K562 (cell line): Measurements from ENCODE around the gene ATAD3C. TPM values are rescaled to one million over a fixed set of nuclear protein-coding genes. Genes with fewer than 3 reads are reported as not detected.

Experiments used
- ATF7 ChIP-seq: fragments of 450-650 bp; IDR thresholded peaks from 2 replicates; pipeline ENCODE4 v1.7.1; 2014; ENCODE audit warnings: mild to moderate bottlenecking, moderate library complexity
- CTCF ChIP-seq, 3 experiments: IDR thresholded peaks in 2 of 3; conservative IDR thresholded peaks in 1 of 3; 2 replicates each; pipeline ENCODE4 v1.5.1; 2011 to 2012; ENCODE audit warnings: low read length in 3 of 3, mild to moderate bottlenecking in 3 of 3, control low read depth in 2 of 3, improper control_type of control experiment in 1 of 3, inconsistent platforms in 1 of 3, low read depth in 1 of 3, mixed read lengths in 1 of 3, moderate library complexity in 1 of 3; ENCODE audit not compliant: insufficient read depth in 2 of 3
- ELF2 ChIP-seq: fragments of 250-450 bp; sonication (Bioruptor Pico); IDR thresholded peaks from 2 replicates; pipeline ENCODE4 v1.5.0; 2021; ENCODE audit warnings: mild to moderate bottlenecking
- ETV6 ChIP-seq, 3 experiments: fragments of 150-350 bp in 1 of 3; sonication (generic) in 1 of 3; formaldehyde crosslinking in 1 of 3; IDR thresholded peaks; 2 replicates each; pipeline versions ENCODE4 v1.6.1 to v1.8.0; 2014 to 2022; ENCODE audit warnings: borderline replicate concordance in 2 of 3, low read depth in 2 of 3, antibody characterized with exemption in 1 of 3, low read length in 1 of 3, mild to moderate bottlenecking in 1 of 3, missing genetic modification reagents in 1 of 3
- FUS ChIP-seq: fragments of 200-400 bp; formaldehyde crosslinking; optimal IDR thresholded peaks from 2 replicates; pipeline ENCODE3; 2017; ENCODE audit warnings: low read depth, low read length
- GABPA ChIP-seq: fragments of 200-800 bp; sonication (Bioruptor generic); conservative IDR thresholded peaks from 2 replicates; pipeline ENCODE4 v1.6.1; 2016; ENCODE audit warnings: low read depth, missing genetic modification characterization, missing compliant biosample characterization
- JUN ChIP-seq, 2 experiments: sonication (generic) in 1 of 2; formaldehyde crosslinking in 1 of 2; IDR thresholded peaks; 2 replicates each; pipeline versions ENCODE4 v1.6.1 to v1.8.0; 2012 to 2022; ENCODE audit warnings: borderline replicate concordance in 2 of 2, mild to moderate bottlenecking in 2 of 2, improper control_type of control experiment in 1 of 2, low read depth in 1 of 2, low read length in 1 of 2, missing genetic modification reagents in 1 of 2
- MBD2 ChIP-seq: sonication (generic); IDR thresholded peaks from 2 replicates; pipeline ENCODE4 v1.6.1; 2016; ENCODE audit warnings: low read depth, borderline replicate concordance
- MECOM ChIP-seq: fragments of 250-450 bp; sonication (Bioruptor Pico); IDR thresholded peaks from 2 replicates; pipeline ENCODE4 v1.8.0; 2022; ENCODE audit warnings: inconsistent platforms
- PHF20 ChIP-seq: fragments of 450-650 bp; IDR thresholded peaks from 2 replicates; pipeline ENCODE4 v1.6.1; 2018; ENCODE audit not compliant: partially characterized antibody
- RBM25 ChIP-seq: fragments of 200-400 bp; formaldehyde crosslinking; IDR thresholded peaks from 2 replicates; pipeline ENCODE4 v1.6.1; 2018; ENCODE audit warnings: low read length, low read depth, moderate library complexity; ENCODE audit not compliant: severe bottlenecking
- RBM34 ChIP-seq: fragments of 200-400 bp; formaldehyde crosslinking; IDR thresholded peaks from 2 replicates; pipeline ENCODE4 v1.6.1; 2018; ENCODE audit warnings: low read length, borderline replicate concordance; ENCODE audit not compliant: insufficient read depth
- SIX5 ChIP-seq, 2 experiments: IDR thresholded peaks; 2 replicates each; pipeline ENCODE4 v1.6.1; 2011; ENCODE audit warnings: low read length in 2 of 2, borderline replicate concordance in 1 of 2, low read depth in 1 of 2, mild to moderate bottlenecking in 1 of 2, moderate library complexity in 1 of 2; ENCODE audit not compliant: insufficient read depth in 1 of 2
- YY1 ChIP-seq, 3 experiments: IDR thresholded peaks; 2 replicates each; pipeline ENCODE4 v1.6.1; 2011; ENCODE audit warnings: low read length in 2 of 3, mild to moderate bottlenecking in 2 of 3, moderate library complexity in 2 of 3, borderline replicate concordance in 1 of 3, control low read depth in 1 of 3, low read depth in 1 of 3; ENCODE audit not compliant: insufficient read depth in 3 of 3, insufficient replicate concordance in 2 of 3, control insufficient read depth in 1 of 3, insufficient read length in 1 of 3; ENCODE audit errors: extremely low read depth in 1 of 3
- ZBTB33 ChIP-seq: sonication (generic); formaldehyde crosslinking; IDR thresholded peaks from 2 replicates; pipeline ENCODE4 v1.8.1; 2023; ENCODE audit warnings: mild to moderate bottlenecking, missing genetic modification reagents
- ZBTB7A ChIP-seq: IDR thresholded peaks from 2 replicates; pipeline ENCODE4 v1.6.1; 2011; ENCODE audit warnings: low read depth, mild to moderate bottlenecking, low read length, moderate library complexity, borderline replicate concordance; ENCODE audit not compliant: control insufficient read depth
- ZNF121 ChIP-seq: sonication (generic); formaldehyde crosslinking; conservative IDR thresholded peaks from 2 replicates; pipeline ENCODE4 v1.8.0; 2022; ENCODE audit warnings: missing genetic modification reagents
- ZNF354B ChIP-seq: fragments of 250-450 bp; sonication (Bioruptor Pico); IDR thresholded peaks from 2 replicates; pipeline ENCODE4 v1.4.0; 2020
- ZNF639 ChIP-seq, 2 experiments: fragments of 200-800 bp in 1 of 2; sonication (Bioruptor generic) in 1 of 2; sonication (generic) in 1 of 2; formaldehyde crosslinking in 1 of 2; IDR thresholded peaks in 1 of 2; conservative IDR thresholded peaks in 1 of 2; 2 replicates each; pipeline versions ENCODE4 v1.5.0 to v1.6.1; 2016 to 2020; ENCODE audit warnings: missing compliant biosample characterization in 1 of 2, missing genetic modification characterization in 1 of 2, missing genetic modification reagents in 1 of 2
- polyA plus RNA-seq, 8 experiments: library from polyadenylated mRNA; depleted of rRNA in 4 of 8; stranded (reverse) in 5 of 8; unstranded in 3 of 8; fragments of >200 nt; fragmentation: Nextera tagmentation in 2 of 8; fragmentation: Illumina TruSeq in 1 of 8; extraction: Ambion mirVana in 2 of 8; extraction: Trizol in 1 of 8; gene quantifications; 2 replicates each; pipeline versions ENCODE4 v1.2.1 to v1.2.3, GENCODE V29; 2011 to 2014; ENCODE audit warnings: inconsistent platforms in 1 of 8, missing spikeins in 1 of 8
- total RNA-seq, 7 experiments: library from RNA; depleted of rRNA in 6 of 7; stranded (reverse); fragments of >200 nt in 6 of 7; fragmentation: Illumina TruSeq in 2 of 7; extraction: Trizol in 2 of 7; gene quantifications; 2 replicates each; pipeline versions ENCODE4 v1.2.1 to v1.2.3, GENCODE V29; 2011 to 2021; ENCODE audit warnings: low replicate concordance in 1 of 7

Gene ATAD3C
- total and polyA plus RNA-seq, 9 of the 15 experiments (the other 6 are each of a cell fraction or from before 2014, with no cell fraction given) = 0.03 to 0.18 TPM; not detected in 7

GRCh38 chr1:1402072-1402900, 47.2 kb upstream of the ATAD3C start (continued):
- TF ChIP-seq JUN (IDR thresholded peaks at IDR 0.05; ENCODE audit: borderline replicate concordance, low read depth, low read length) (no peak), JUN (CRISPR knock-in tag; IDR thresholded peaks at IDR 0.05; ENCODE audit: borderline replicate concordance) (no peak), RBM34 (no peak), ZBTB33 (CRISPR knock-in tag) (peak; percentile 98), YY1 (IDR thresholded peaks at IDR 0.05; ENCODE audit: borderline replicate concordance in 1 of 3, control insufficient read depth in 1 of 3, extremely low read depth in 1 of 3, insufficient read depth in 3 of 3, insufficient read length in 1 of 3, insufficient replicate concordance in 2 of 3, low read depth in 1 of 3, low read length in 2 of 3) (peak in 1 of 3 experiments; percentile 58), ZNF121 (CRISPR knock-in tag) (no peak), ETV6 (IDR thresholded peaks at IDR 0.05; ENCODE audit: borderline replicate concordance in 1 of 2, low read depth in 2 of 2, low read length in 1 of 2) (no peak), ETV6 (CRISPR knock-in tag; IDR thresholded peaks at IDR 0.05; ENCODE audit: borderline replicate concordance) (no peak), PHF20 (no peak), ZNF354B (CRISPR knock-in tag) (no peak), ZNF639 (CRISPR knock-in tag; conservative IDR thresholded peaks at IDR 0.05 in 1 of 2, IDR thresholded peaks at IDR 0.05 in 1 of 2) (no peak), RBM25 (no peak), ELF2 (no peak), CTCF (IDR thresholded peaks at IDR 0.05 in 2 of 3, conservative IDR thresholded peaks at IDR 0.05 in 1 of 3; ENCODE audit: insufficient read depth in 2 of 3, low read depth in 1 of 3, low read length in 3 of 3) (peak; percentile 80 to 96 (median 83)), MECOM (CRISPR knock-in tag) (no peak), FUS (no peak), GABPA (tag) (no peak), ZBTB7A (no peak), MBD2 (no peak; the same call in 1 of the 2 replicates), SIX5 (IDR thresholded peaks at IDR 0.05; ENCODE audit: borderline replicate concordance in 1 of 2, insufficient read depth in 1 of 2, low read depth in 1 of 2, low read length in 2 of 2) (no peak), ATF7 (no peak)
